HFFc6 (cell line): ENCODE data around the gene GC. TPM values are rescaled to one million over a fixed set of nuclear protein-coding genes. Genes with fewer than 3 reads are reported as not detected.

Experiments
- DNase-seq: peaks from one replicate; pipeline ENCODE4 v3.0.0-alpha.2; 2018
- H3K27ac Mint-ChIP-seq: 2 replicates; pipeline ENCODE4 v1.8.0; 2020; ENCODE audit warnings: mild to moderate bottlenecking, mixed read lengths
- H3K27me3 Mint-ChIP-seq: 2 replicates; pipeline ENCODE4 v1.8.0; 2021; ENCODE audit warnings: mild to moderate bottlenecking, moderate library complexity, mixed read lengths; ENCODE audit not compliant: insufficient read depth
- H3K36me3 Mint-ChIP-seq: 2 replicates; pipeline ENCODE4 v1.8.0; 2021; ENCODE audit warnings: low read depth, mixed read lengths
- H3K4me1 Mint-ChIP-seq: 2 replicates; pipeline ENCODE4 v1.8.0; 2020; ENCODE audit warnings: low read depth, mixed read lengths
- H3K4me3 Mint-ChIP-seq: 2 replicates; pipeline ENCODE4 v1.8.0; 2020; ENCODE audit warnings: mild to moderate bottlenecking, moderate library complexity, mixed read lengths
- H3K9me3 Mint-ChIP-seq: 2 replicates; pipeline ENCODE4 v1.8.0; 2020; ENCODE audit warnings: mild to moderate bottlenecking, mixed read lengths
- total RNA-seq, 6 experiments: library from RNA; stranded (reverse); fragmentation: NEBNext Ultra II Directional; extraction: Animal tissue kit (Norgen Biotek cat#: 25700); gene quantifications; 2 replicates in 1 of 6; 3 replicates in 5 of 6; pipeline ENCODE4 v1.2.3, GENCODE V29; 2021
- TF ChIP-seq, protein P1 (sequence below): fragments of 200-600 bp; sonication (generic); IDR thresholded peaks from 2 replicates; pipeline ENCODE4 v1.5.0; 2021; ENCODE audit warnings: antibody characterized with exemption, mild to moderate bottlenecking

GC gene
- total RNA-seq, 6 experiments from 2014 or later: not detected

DNA sequence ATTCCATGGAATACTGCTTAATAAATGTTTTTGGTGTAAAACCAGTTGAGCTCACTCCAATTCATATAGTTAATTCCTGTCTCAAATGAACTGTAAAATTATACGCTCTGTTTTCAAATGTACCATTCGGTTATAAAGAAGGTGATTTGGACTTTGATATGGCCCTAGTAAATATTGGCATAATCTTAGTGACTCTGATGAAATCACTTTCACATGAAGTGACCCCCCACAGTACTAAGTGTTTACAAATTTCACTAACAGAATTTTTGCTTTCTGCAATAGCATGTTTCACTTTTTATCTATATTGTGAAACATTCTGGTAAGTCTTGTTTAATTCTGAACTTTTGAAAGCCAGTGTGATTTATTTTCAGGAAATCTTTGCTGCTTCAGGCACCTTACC lies 10.9 kb downstream of the GC start:
- Mint-ChIP-seq H3K36me3 (no peaks in the 10 kb centered on the region), H3K4me3 (no peak overlapping the region), H3K27ac (no peak overlapping the region), H3K9me3 (no peaks in the 10 kb centered on the region), H3K4me1 (no peaks in the 10 kb centered on the region), H3K27me3 (peaks cover 3% of the 10 kb centered on the region; the same call in 1 of the 2 replicates)
- no peak for DNase-seq
- TF ChIP-seq, protein P1, sequence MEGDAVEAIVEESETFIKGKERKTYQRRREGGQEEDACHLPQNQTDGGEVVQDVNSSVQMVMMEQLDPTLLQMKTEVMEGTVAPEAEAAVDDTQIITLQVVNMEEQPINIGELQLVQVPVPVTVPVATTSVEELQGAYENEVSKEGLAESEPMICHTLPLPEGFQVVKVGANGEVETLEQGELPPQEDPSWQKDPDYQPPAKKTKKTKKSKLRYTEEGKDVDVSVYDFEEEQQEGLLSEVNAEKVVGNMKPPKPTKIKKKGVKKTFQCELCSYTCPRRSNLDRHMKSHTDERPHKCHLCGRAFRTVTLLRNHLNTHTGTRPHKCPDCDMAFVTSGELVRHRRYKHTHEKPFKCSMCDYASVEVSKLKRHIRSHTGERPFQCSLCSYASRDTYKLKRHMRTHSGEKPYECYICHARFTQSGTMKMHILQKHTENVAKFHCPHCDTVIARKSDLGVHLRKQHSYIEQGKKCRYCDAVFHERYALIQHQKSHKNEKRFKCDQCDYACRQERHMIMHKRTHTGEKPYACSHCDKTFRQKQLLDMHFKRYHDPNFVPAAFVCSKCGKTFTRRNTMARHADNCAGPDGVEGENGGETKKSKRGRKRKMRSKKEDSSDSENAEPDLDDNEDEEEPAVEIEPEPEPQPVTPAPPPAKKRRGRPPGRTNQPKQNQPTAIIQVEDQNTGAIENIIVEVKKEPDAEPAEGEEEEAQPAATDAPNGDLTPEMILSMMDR: no peak

GRCh38 chr4:71772592-71772991 lies 11.3 kb downstream of the GC start:
- Mint-ChIP-seq H3K4me3 (no peak overlapping the region), H3K36me3 (no peaks in the 10 kb centered on the region), H3K27me3 (peaks cover 3% of the 10 kb centered on the region; the same call in 1 of the 2 replicates), H3K9me3 (no peaks in the 10 kb centered on the region), H3K4me1 (no peaks in the 10 kb centered on the region), H3K27ac (no peak overlapping the region)
- TF ChIP-seq, protein P1: no peak
- DNase-seq: no peak

- Mint-ChIP-seq H3K36me3 (no peaks in the 10 kb centered on the region), H3K4me1 (no peaks in the 10 kb centered on the region), H3K27me3 (peaks cover 4% of the 10 kb centered on the region; the same call in 1 of the 2 replicates), H3K27ac (no peak overlapping the region), H3K9me3 (no peaks in the 10 kb centered on the region), H3K4me3 (no peak overlapping the region)
- TF ChIP-seq, protein P1: no peak
- DNase-seq: no peak
Measured at GRCh38 chr4:71771613-71772012, 12.3 kb downstream of the GC start.

GRCh38 chr4:71769434-71769833 lies 14.4 kb downstream of the GC start:
- H3K4me1 Mint-ChIP-seq: no peaks in the 10 kb centered on the region
- no peak overlapping the region for H3K4me3 Mint-ChIP-seq
- peaks cover 5% of the 10 kb centered on the region; the same call in 1 of the 2 replicates for H3K27me3 Mint-ChIP-seq
- H3K36me3 Mint-ChIP-seq: no peaks in the 10 kb centered on the region
- TF ChIP-seq, protein P1: no peak
- no peaks in the 10 kb centered on the region for H3K9me3 Mint-ChIP-seq
- no peak overlapping the region for H3K27ac Mint-ChIP-seq
- no peak for DNase-seq

- Mint-ChIP-seq H3K4me1 (no peaks in the 10 kb centered on the region), H3K9me3 (no peaks in the 10 kb centered on the region), H3K27me3 (peaks cover 5% of the 10 kb centered on the region; the same call in 1 of the 2 replicates), H3K27ac (no peak overlapping the region), H3K4me3 (no peak overlapping the region), H3K36me3 (no peaks in the 10 kb centered on the region)
- TF ChIP-seq, protein P1: no peak
- no peak for DNase-seq
Measured at GRCh38 chr4:71768123-71768522, 15.8 kb downstream of the GC start.
